GM21529 (cell line): ENCODE results near the gene OXNAD1.

Experiments used
- ATAC-seq: cut with Tn5 transposase; IDR thresholded peaks from one replicate; pipeline ENCODE4 v1.9.1; 2021; ENCODE audit not compliant: unreplicated experiment

The OXNAD1 gene

GRCh38 chr3:16273867-16274266 lies 8.9 kb downstream of the OXNAD1 start:
- no peak for ATAC-seq

GRCh38 chr3:16277471-16277870 lies 12.5 kb downstream of the OXNAD1 start:
- no peak for ATAC-seq

GRCh38 chr3:16279010-16279801 lies 14.2 kb downstream of the OXNAD1 start:
- ATAC-seq = no peak

- ATAC-seq = no peak
These were observed 15.7 kb downstream of the OXNAD1 start for GRCh38 chr3:16280671-16281070.

GRCh38 chr3:16284633-16285032 lies 19.6 kb downstream of the OXNAD1 start:
- ATAC-seq = no peak

- ATAC-seq = peak; percentile 71
These were observed 21.1 kb downstream of the OXNAD1 start for GRCh38 chr3:16286161-16286560.

- ATAC-seq = no peak
These were observed 21.9 kb downstream of the OXNAD1 start for GRCh38 chr3:16286751-16287543.

- no peak for ATAC-seq
These were observed 23.7 kb downstream of the OXNAD1 start for GRCh38 chr3:16288664-16289063.

- no peak for ATAC-seq
These were observed 24.3 kb downstream of the OXNAD1 start for GRCh38 chr3:16289144-16289889.

GRCh38 chr3:16290007-16290826 lies 25.2 kb downstream of the OXNAD1 start:
- ATAC-seq = no peak

- peak; percentile 68 for ATAC-seq
These were observed 25.8 kb downstream of the OXNAD1 start for GRCh38 chr3:16290827-16291196.

- ATAC-seq = no peak
These were observed 29.8 kb downstream of the OXNAD1 start for GRCh38 chr3:16294844-16295243.

- ATAC-seq = no peak
These were observed 30.4 kb downstream of the OXNAD1 start for GRCh38 chr3:16295298-16295890.

GRCh38 chr3:16297997-16298885 lies 33.2 kb downstream of the OXNAD1 start:
- ATAC-seq = no peak

GRCh38 chr3:16298891-16299290 lies 33.9 kb downstream of the OXNAD1 start:
- ATAC-seq = no peak

- no peak for ATAC-seq
These were observed 34.7 kb downstream of the OXNAD1 start for GRCh38 chr3:16299746-16300145.

GRCh38 chr3:16300307-16300706 lies 35.3 kb downstream of the OXNAD1 start:
- ATAC-seq = peak; percentile 44

GRCh38 chr3:16300881-16301359 lies 35.9 kb downstream of the OXNAD1 start:
- peak; percentile 68 for ATAC-seq

- ATAC-seq = no peak
These were observed 36.5 kb downstream of the OXNAD1 start for GRCh38 chr3:16301507-16301906.
